A172 (cell line): ENCODE data around the gene MEG3. TPM values are rescaled to one million over a fixed set of nuclear protein-coding genes. Genes with fewer than 3 reads are reported as not detected.
A peak's percentile ranks its signal among the peaks of the same experiment; 100 is the strongest.
"Not testable (repeated sequence)": the region's sequence is repeated elsewhere in the genome, so short reads cannot be mapped to it uniquely, and the experiment has no call there.

Experiments
- DNase-seq: peaks from one replicate; pipeline ENCODE4 v3.0.0-alpha.2; 2015; ENCODE audit warnings: low spot score
- total RNA-seq: library from RNA; depleted of rRNA; stranded (reverse); fragments of >200 nt; shearing (Covaris generic); gene quantifications from 2 replicates; pipeline ENCODE4 v1.2.3, GENCODE V29; 2014

Gene MEG3
- total RNA-seq, 1 experiment from 2014 or later = not detected

GRCh38 chr14:100815478-100816285, 10.2 kb upstream of the MEG3 start:
- DNase-seq = no peak

GRCh38 chr14:100816286-100816949, 9.5 kb upstream of the MEG3 start:
- no peak for DNase-seq

GRCh38 chr14:100816950-100817901, 8.7 kb upstream of the MEG3 start:
- no peak for DNase-seq

- peak; percentile 12 for DNase-seq
Observed at GRCh38 chr14:100818221-100818699, 7.7 kb upstream of the MEG3 start.

GRCh38 chr14:100818923-100819322, 7.0 kb upstream of the MEG3 start:
- not testable (repeated sequence) for DNase-seq

GRCh38 chr14:100819453-100819828, 6.5 kb upstream of the MEG3 start:
- no peak for DNase-seq

- DNase-seq = no peak
Observed at GRCh38 chr14:100819829-100820475, 6.0 kb upstream of the MEG3 start.

GRCh38 chr14:100820957-100821356, 5.0 kb upstream of the MEG3 start:
- no peak for DNase-seq

- no peak for DNase-seq
Observed at GRCh38 chr14:100822013-100822412, 3.9 kb upstream of the MEG3 start.

- no peak for DNase-seq
Observed at GRCh38 chr14:100822532-100823296, 3.2 kb upstream of the MEG3 start.

- no peak for DNase-seq
Observed at GRCh38 chr14:100823413-100824080, 2.4 kb upstream of the MEG3 start.

GRCh38 chr14:100824091-100824551, 1.8 kb upstream of the MEG3 start:
- DNase-seq = no peak

GRCh38 chr14:100824901-100825712, 811 bp upstream of the MEG3 start:
- DNase-seq = no peak

- DNase-seq = no peak
Observed at GRCh38 chr14:100826391-100827100, 628 bp downstream of the MEG3 start.

GRCh38 chr14:100827101-100828021, 1.4 kb downstream of the MEG3 start:
- DNase-seq = no peak

- DNase-seq = no peak
Observed at GRCh38 chr14:100828031-100828769, 2.3 kb downstream of the MEG3 start.

GRCh38 chr14:100830681-100831080, 4.8 kb downstream of the MEG3 start:
- no peak for DNase-seq
